ENCODE results near the gene KSR1. TPM values are rescaled to one million over a fixed set of nuclear protein-coding genes. Genes with fewer than 3 reads are reported as not detected.
A peak's percentile ranks its signal among the peaks of the same experiment; 100 is the strongest.

KSR1 gene
- total RNA-seq, 2 experiments from 2014 or later = 19.4 to 25.3 TPM

GRCh38 chr17:27552276-27552732, 96.1 kb downstream of the KSR1 start:
- intact Hi-C loops (cut with DNase I, micrococcal nuclease) = loop anchor here in 1 of 2 experiments (5.0 kb wide), 1 partner anchor 50 kb away; no protein-coding TSS in a partner anchor
- DNase-seq (peak in 2 of 14 experiments; percentile 19 to 39), ATAC-seq (ENCODE audit: poor library complexity) (no peak)
- Histone ChIP-seq H3K4me1 (ENCODE audit: insufficient read depth, low read length) (no peaks in the 10 kb centered on the region), H3K9me3 (ENCODE audit: control insufficient read depth in 1 of 2, insufficient read depth in 1 of 2, low read length in 2 of 2) (no peaks in the 10 kb centered on the region), H3K36me3 (ENCODE audit: insufficient read depth, low read length) (peaks cover 14% of the 10 kb centered on the region), H3K4me3 (ENCODE audit: low read length) (no peak overlapping the region), H3K27me3 (ENCODE audit: control insufficient read depth in 1 of 2, insufficient read depth in 2 of 2, low read length in 2 of 2) (no peaks in the 10 kb centered on the region), H3K27ac (ENCODE audit: low read depth in 1 of 2, low read length in 2 of 2) (no peak overlapping the region)
- no peaks in the 10 kb centered on the region for H3K27me3 Mint-ChIP-seq
- H3K4me3 Mint-ChIP-seq = no peak overlapping the region
- H3K27ac Mint-ChIP-seq = no peak overlapping the region
- ChIA-PET CTCF (no interaction called here), POLR2A (no interaction called here)
- no peak for TF ChIP-seq CTCF (IDR thresholded peaks at IDR 0.05)
- H3K36me3 Mint-ChIP-seq (ENCODE audit: low read depth) = peaks cover 12% of the 10 kb centered on the region
- no peaks in the 10 kb centered on the region for H3K9me3 Mint-ChIP-seq
- peaks cover 6% of the 10 kb centered on the region for H3K4me1 Mint-ChIP-seq (ENCODE audit: low read depth)

GRCh38 chr17:27553019-27553511, 96.8 kb downstream of the KSR1 start:
- no peaks in the 10 kb centered on the region for H3K4me1 ChIP-seq (ENCODE audit: insufficient read depth, low read length)
- H3K9me3 Mint-ChIP-seq = no peaks in the 10 kb centered on the region
- peaks cover 14% of the 10 kb centered on the region for H3K36me3 ChIP-seq (ENCODE audit: insufficient read depth, low read length)
- H3K27ac ChIP-seq (ENCODE audit: low read depth in 1 of 2, low read length in 2 of 2) = no peak overlapping the region
- no peak overlapping the region for H3K27ac Mint-ChIP-seq
- peaks cover 20% of the 10 kb centered on the region for H3K36me3 Mint-ChIP-seq (ENCODE audit: low read depth)
- no peaks in the 10 kb centered on the region for H3K27me3 Mint-ChIP-seq
- no peaks in the 10 kb centered on the region for H3K27me3 ChIP-seq (ENCODE audit: control insufficient read depth in 1 of 2, insufficient read depth in 2 of 2, low read length in 2 of 2)
- peaks cover 6% of the 10 kb centered on the region for H3K4me1 Mint-ChIP-seq (ENCODE audit: low read depth)
- TF ChIP-seq CTCF (IDR thresholded peaks at IDR 0.05) = no peak
- POLR2A ChIA-PET = no interaction called here
- H3K4me3 Mint-ChIP-seq = no peak overlapping the region
- DNase-seq (no peak), ATAC-seq (ENCODE audit: poor library complexity) (no peak)
- H3K9me3 ChIP-seq (ENCODE audit: control insufficient read depth in 1 of 2, insufficient read depth in 1 of 2, low read length in 2 of 2) = no peaks in the 10 kb centered on the region
- no peak overlapping the region for H3K4me3 ChIP-seq (ENCODE audit: low read length)
- intact Hi-C loops (cut with DNase I, micrococcal nuclease) = loop anchor here in 1 of 2 experiments (5.0 kb wide), 1 partner anchor 51 kb away; no protein-coding TSS in a partner anchor
- CTCF ChIA-PET = interaction anchor here (0.5 kb wide), 1 partner anchor 154 kb away, joined by 3 read pairs; no protein-coding TSS in a partner anchor

- Mint-ChIP-seq H3K27me3 (no peaks in the 10 kb centered on the region), H3K9me3 (no peaks in the 10 kb centered on the region), H3K4me1 (ENCODE audit: low read depth) (peaks cover 6% of the 10 kb centered on the region), H3K36me3 (ENCODE audit: low read depth) (peaks cover 25% of the 10 kb centered on the region), H3K4me3 (no peak overlapping the region), H3K27ac (no peak overlapping the region)
- intact Hi-C loops (cut with DNase I, micrococcal nuclease) = loop anchor here in 1 of 2 experiments (5.0 kb wide), 1 partner anchor 52 kb away; no protein-coding TSS in a partner anchor
- POLR2A ChIA-PET = no interaction called here
- DNase-seq (no peak), ATAC-seq (ENCODE audit: poor library complexity) (no peak)
- no peak for TF ChIP-seq CTCF (IDR thresholded peaks at IDR 0.05)
- H3K4me1 ChIP-seq (ENCODE audit: insufficient read depth, low read length) = no peaks in the 10 kb centered on the region
- peaks cover 17% of the 10 kb centered on the region for H3K36me3 ChIP-seq (ENCODE audit: insufficient read depth, low read length)
- no peak overlapping the region for H3K4me3 ChIP-seq (ENCODE audit: low read length)
- CTCF ChIA-PET = no interaction called here
- H3K27ac ChIP-seq (ENCODE audit: low read depth in 1 of 2, low read length in 2 of 2) = no peak overlapping the region
- no peaks in the 10 kb centered on the region for H3K9me3 ChIP-seq (ENCODE audit: control insufficient read depth in 1 of 2, insufficient read depth in 1 of 2, low read length in 2 of 2)
- no peaks in the 10 kb centered on the region for H3K27me3 ChIP-seq (ENCODE audit: control insufficient read depth in 1 of 2, insufficient read depth in 2 of 2, low read length in 2 of 2)
Observed at GRCh38 chr17:27554152-27554551, 97.9 kb downstream of the KSR1 start.
